HepG2 (cell line): ENCODE measurements around the gene ANKS4B. TPM values are rescaled to one million over a fixed set of nuclear protein-coding genes. Genes with fewer than 3 reads are reported as not detected.

Source experiments
- AKAP8 ChIP-seq: sonication (generic); formaldehyde crosslinking; IDR thresholded peaks from 2 replicates; pipeline ENCODE4 v1.5.1; 2020; ENCODE audit warnings: mild to moderate bottlenecking, missing genetic modification reagents
- ATAD3A ChIP-seq: sonication (generic); formaldehyde crosslinking; IDR thresholded peaks from 2 replicates; pipeline ENCODE4 v1.4.0; 2020; ENCODE audit warnings: missing genetic modification reagents
- ATF2 ChIP-seq: sonication (generic); formaldehyde crosslinking; IDR thresholded peaks from 2 replicates; pipeline ENCODE4 v1.4.0; 2020; ENCODE audit warnings: missing genetic modification reagents
- FOSL1 ChIP-seq: sonication (generic); formaldehyde crosslinking; IDR thresholded peaks from 2 replicates; pipeline ENCODE4 v1.9.0; 2021; ENCODE audit warnings: missing genetic modification reagents, borderline replicate concordance
- HDAC2 ChIP-seq: sonication (generic); formaldehyde crosslinking; IDR thresholded peaks from 2 replicates; pipeline ENCODE4 v1.4.0; 2020; ENCODE audit warnings: missing genetic modification reagents
- HMGA1 ChIP-seq: sonication (generic); formaldehyde crosslinking; conservative IDR thresholded peaks from 2 replicates; pipeline ENCODE4 v1.4.0; 2020; ENCODE audit warnings: missing genetic modification reagents
- LCORL ChIP-seq, 2 experiments: fragments of 450-650 bp in 1 of 2; sonication (generic) in 1 of 2; formaldehyde crosslinking in 1 of 2; IDR thresholded peaks; 2 replicates each; pipeline versions ENCODE4 v1.5.0 to v1.6.1; 2017 to 2020; ENCODE audit warnings: antibody characterized with exemption in 1 of 2, missing genetic modification reagents in 1 of 2
- PAF1 ChIP-seq: IDR thresholded peaks from 2 replicates; pipeline ENCODE4 v1.6.1; 2016; ENCODE audit warnings: missing genetic modification reagents, missing compliant biosample characterization
- RFX1 ChIP-seq: fragments of 450-650 bp; IDR thresholded peaks from 2 replicates; pipeline ENCODE4 v1.6.1; 2017
- SOX6 ChIP-seq, 2 experiments: fragments of 450-650 bp in 1 of 2; sonication (generic) in 1 of 2; formaldehyde crosslinking in 1 of 2; IDR thresholded peaks; 2 replicates each; pipeline versions ENCODE4 v1.4.0 to v1.6.1; 2017 to 2020; ENCODE audit warnings: antibody characterized with exemption in 1 of 2, mild to moderate bottlenecking in 1 of 2, missing genetic modification reagents in 1 of 2
- SPEN ChIP-seq: sonication (generic); formaldehyde crosslinking; IDR thresholded peaks from 2 replicates; pipeline ENCODE4 v1.5.1; 2020; ENCODE audit warnings: low read depth, mild to moderate bottlenecking, missing genetic modification reagents
- TCF7L2 ChIP-seq: IDR thresholded peaks from 2 replicates; pipeline ENCODE4 v1.6.1; 2011; ENCODE audit warnings: mild to moderate bottlenecking, low read depth, low read length, moderate library complexity
- ZBTB7B ChIP-seq: sonication (generic); formaldehyde crosslinking; IDR thresholded peaks from 2 replicates; pipeline ENCODE4 v1.4.0; 2020; ENCODE audit warnings: missing genetic modification reagents
- ZMAT3 ChIP-seq: sonication (generic); formaldehyde crosslinking; conservative IDR thresholded peaks from 2 replicates; pipeline ENCODE4 v1.7.0; 2021; ENCODE audit warnings: missing genetic modification reagents
- ZNF24 ChIP-seq: fragments of 450-650 bp; IDR thresholded peaks from 2 replicates; pipeline ENCODE4 v1.6.1; 2017; ENCODE audit warnings: antibody characterized with exemption, mild to moderate bottlenecking
- ZSCAN5A ChIP-seq: sonication (generic); formaldehyde crosslinking; IDR thresholded peaks from 2 replicates; pipeline ENCODE4 v1.8.0; 2022; ENCODE audit warnings: mild to moderate bottlenecking, missing genetic modification reagents, borderline replicate concordance
- polyA plus RNA-seq, 8 experiments: library from polyadenylated mRNA; depleted of rRNA in 3 of 8; stranded (reverse) in 7 of 8; unstranded in 1 of 8; fragments of >200 nt; fragmentation: Illumina TruSeq in 4 of 8; extraction: Trizol in 4 of 8; gene quantifications; 2 replicates each; pipeline versions ENCODE4 v1.2.1 to v1.2.3, GENCODE V29; 2011 to 2016; ENCODE audit warnings: low read depth in 4 of 8, missing spikeins in 1 of 8, mixed read lengths in 1 of 8; ENCODE audit not compliant: insufficient read depth in 1 of 8
- total RNA-seq, 5 experiments: library from RNA; depleted of rRNA; stranded (reverse); fragments of >200 nt; fragmentation: Illumina TruSeq; extraction: Trizol; gene quantifications; 2 replicates each; pipeline ENCODE4 v1.2.3, GENCODE V29; 2016; ENCODE audit warnings: low read depth in 1 of 5
- TF ChIP-seq, protein P1 (sequence below): sonication (generic); formaldehyde crosslinking; IDR thresholded peaks from 2 replicates; pipeline ENCODE4 v1.4.0; 2020; ENCODE audit warnings: missing genetic modification reagents, borderline replicate concordance
- TF ChIP-seq, protein P2 (sequence below): sonication (generic); formaldehyde crosslinking; IDR thresholded peaks from 2 replicates; pipeline ENCODE4 v1.5.0; 2020; ENCODE audit warnings: mild to moderate bottlenecking, missing genetic modification reagents
- TF ChIP-seq, protein P3 (sequence below): sonication (generic); formaldehyde crosslinking; IDR thresholded peaks from 2 replicates; pipeline ENCODE4 v1.8.0; 2022; ENCODE audit warnings: mild to moderate bottlenecking, missing genetic modification reagents; ENCODE audit not compliant: insufficient replicate concordance

Gene ANKS4B
- total and polyA plus RNA-seq, 2 of the 13 experiments (the other 11 are each of a cell fraction or from before 2014, with no cell fraction given): 6.5 to 30.0 TPM

DNA sequence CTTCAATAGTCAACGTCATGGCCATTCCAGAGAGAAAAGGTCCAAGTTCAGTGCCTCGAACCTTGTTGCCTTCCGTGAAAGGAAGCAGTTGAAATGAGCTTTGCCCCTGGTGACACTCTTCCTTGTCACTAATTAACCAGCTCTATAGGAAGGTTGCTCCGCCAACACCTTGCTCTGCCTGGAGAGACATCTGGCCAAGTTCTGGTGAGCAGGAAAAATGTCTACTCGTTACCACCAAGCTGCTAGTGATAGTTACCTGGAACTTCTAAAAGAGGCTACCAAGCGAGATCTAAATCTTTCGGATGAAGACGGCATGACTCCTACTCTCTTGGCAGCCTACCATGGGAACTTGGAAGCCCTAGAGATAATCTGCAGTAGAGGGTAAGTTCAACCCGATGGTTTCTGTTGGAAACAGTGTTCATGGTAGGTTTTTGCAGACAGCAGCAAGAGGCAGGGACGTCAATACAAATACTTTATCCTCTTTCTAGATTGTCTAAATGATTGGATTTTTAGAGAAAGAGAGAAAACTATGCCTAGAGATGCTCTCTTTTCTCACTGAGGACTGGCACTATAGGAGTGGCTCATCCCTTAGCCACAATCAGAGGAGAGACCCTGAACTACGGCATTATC lies at the start of gene ANKS4B (continued):
- TF ChIP-seq SOX6 (IDR thresholded peaks at IDR 0.05) (no peak), SOX6 (CRISPR knock-in tag; IDR thresholded peaks at IDR 0.05) (peak; percentile 93), HDAC2 (CRISPR knock-in tag) (peak; percentile 96), TCF7L2 (no peak), AKAP8 (peak; percentile 70; the same call in 1 of the 2 replicates), ZMAT3 (CRISPR knock-in tag) (peak; percentile 66; the same call in 1 of the 2 replicates), LCORL (IDR thresholded peaks at IDR 0.05) (no peak), LCORL (CRISPR knock-in tag; IDR thresholded peaks at IDR 0.05) (peak; percentile 35; the same call in 1 of the 2 replicates), HMGA1 (CRISPR knock-in tag) (no peak), RFX1 (no peak), PAF1 (no peak), ZNF24 (no peak), FOSL1 (CRISPR knock-in tag) (no peak), ZBTB7B (CRISPR knock-in tag) (peak; percentile 53; the same call in 1 of the 2 replicates), SPEN (CRISPR knock-in tag) (peak; percentile 96; the same call in 1 of the 2 replicates), ATAD3A (CRISPR knock-in tag) (no peak), ZSCAN5A (CRISPR knock-in tag) (peak; percentile 75; the same call in 1 of the 2 replicates), ATF2 (CRISPR knock-in tag) (peak; percentile 95)
- TF ChIP-seq, protein P1, sequence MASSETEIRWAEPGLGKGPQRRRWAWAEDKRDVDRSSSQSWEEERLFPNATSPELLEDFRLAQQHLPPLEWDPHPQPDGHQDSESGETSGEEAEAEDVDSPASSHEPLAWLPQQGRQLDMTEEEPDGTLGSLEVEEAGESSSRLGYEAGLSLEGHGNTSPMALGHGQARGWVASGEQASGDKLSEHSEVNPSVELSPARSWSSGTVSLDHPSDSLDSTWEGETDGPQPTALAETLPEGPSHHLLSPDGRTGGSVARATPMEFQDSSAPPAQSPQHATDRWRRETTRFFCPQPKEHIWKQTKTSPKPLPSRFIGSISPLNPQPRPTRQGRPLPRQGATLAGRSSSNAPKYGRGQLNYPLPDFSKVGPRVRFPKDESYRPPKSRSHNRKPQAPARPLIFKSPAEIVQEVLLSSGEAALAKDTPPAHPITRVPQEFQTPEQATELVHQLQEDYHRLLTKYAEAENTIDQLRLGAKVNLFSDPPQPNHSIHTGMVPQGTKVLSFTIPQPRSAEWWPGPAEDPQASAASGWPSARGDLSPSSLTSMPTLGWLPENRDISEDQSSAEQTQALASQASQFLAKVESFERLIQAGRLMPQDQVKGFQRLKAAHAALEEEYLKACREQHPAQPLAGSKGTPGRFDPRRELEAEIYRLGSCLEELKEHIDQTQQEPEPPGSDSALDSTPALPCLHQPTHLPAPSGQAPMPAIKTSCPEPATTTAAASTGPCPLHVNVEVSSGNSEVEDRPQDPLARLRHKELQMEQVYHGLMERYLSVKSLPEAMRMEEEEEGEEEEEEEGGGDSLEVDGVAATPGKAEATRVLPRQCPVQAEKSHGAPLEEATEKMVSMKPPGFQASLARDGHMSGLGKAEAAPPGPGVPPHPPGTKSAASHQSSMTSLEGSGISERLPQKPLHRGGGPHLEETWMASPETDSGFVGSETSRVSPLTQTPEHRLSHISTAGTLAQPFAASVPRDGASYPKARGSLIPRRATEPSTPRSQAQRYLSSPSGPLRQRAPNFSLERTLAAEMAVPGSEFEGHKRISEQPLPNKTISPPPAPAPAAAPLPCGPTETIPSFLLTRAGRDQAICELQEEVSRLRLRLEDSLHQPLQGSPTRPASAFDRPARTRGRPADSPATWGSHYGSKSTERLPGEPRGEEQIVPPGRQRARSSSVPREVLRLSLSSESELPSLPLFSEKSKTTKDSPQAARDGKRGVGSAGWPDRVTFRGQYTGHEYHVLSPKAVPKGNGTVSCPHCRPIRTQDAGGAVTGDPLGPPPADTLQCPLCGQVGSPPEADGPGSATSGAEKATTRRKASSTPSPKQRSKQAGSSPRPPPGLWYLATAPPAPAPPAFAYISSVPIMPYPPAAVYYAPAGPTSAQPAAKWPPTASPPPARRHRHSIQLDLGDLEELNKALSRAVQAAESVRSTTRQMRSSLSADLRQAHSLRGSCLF (CRISPR knock-in tag): no peak
- TF ChIP-seq, protein P2, sequence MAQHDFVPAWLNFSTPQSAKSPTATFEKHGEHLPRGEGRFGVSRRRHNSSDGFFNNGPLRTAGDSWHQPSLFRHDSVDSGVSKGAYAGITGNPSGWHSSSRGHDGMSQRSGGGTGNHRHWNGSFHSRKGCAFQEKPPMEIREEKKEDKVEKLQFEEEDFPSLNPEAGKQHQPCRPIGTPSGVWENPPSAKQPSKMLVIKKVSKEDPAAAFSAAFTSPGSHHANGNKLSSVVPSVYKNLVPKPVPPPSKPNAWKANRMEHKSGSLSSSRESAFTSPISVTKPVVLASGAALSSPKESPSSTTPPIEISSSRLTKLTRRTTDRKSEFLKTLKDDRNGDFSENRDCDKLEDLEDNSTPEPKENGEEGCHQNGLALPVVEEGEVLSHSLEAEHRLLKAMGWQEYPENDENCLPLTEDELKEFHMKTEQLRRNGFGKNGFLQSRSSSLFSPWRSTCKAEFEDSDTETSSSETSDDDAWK (CRISPR knock-in tag): no peak
- TF ChIP-seq, protein P3, sequence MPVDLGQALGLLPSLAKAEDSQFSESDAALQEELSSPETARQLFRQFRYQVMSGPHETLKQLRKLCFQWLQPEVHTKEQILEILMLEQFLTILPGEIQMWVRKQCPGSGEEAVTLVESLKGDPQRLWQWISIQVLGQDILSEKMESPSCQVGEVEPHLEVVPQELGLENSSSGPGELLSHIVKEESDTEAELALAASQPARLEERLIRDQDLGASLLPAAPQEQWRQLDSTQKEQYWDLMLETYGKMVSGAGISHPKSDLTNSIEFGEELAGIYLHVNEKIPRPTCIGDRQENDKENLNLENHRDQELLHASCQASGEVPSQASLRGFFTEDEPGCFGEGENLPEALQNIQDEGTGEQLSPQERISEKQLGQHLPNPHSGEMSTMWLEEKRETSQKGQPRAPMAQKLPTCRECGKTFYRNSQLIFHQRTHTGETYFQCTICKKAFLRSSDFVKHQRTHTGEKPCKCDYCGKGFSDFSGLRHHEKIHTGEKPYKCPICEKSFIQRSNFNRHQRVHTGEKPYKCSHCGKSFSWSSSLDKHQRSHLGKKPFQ (CRISPR knock-in tag): peak; percentile 76
